Endothelial cell of umbilical vein (primary cell): ENCODE measurements around the gene GPR17. TPM values are rescaled to one million over a fixed set of nuclear protein-coding genes. Genes with fewer than 3 reads are reported as not detected.

Experiments used
- BruUV-seq: library from RNA; stranded (reverse); fragments of 400-500 nt; replicated peaks from 2 replicates; lab custom pipeline; 2021; lab: Mats Ljungman, UMichigan
- CTCF ChIA-PET: fragments of 300-600, 350-600 bp; sonication (Branson Sonifier 250); formaldehyde crosslinking; loops from one replicate; lab custom pipeline; 2021; ENCODE audit warnings: antibody characterized with exemption, inconsistent platforms; lab: Charles Lee
- POLR2A ChIA-PET: fragments of 300-600, 350-600 bp; sonication (Branson Sonifier 250); formaldehyde crosslinking; loops from one replicate; lab custom pipeline; 2021; ENCODE audit warnings: antibody characterized with exemption, inconsistent platforms; lab: Charles Lee
- DNase-seq: peaks from one replicate; pipeline ENCODE4 v3.0.0-alpha.2; 2011; ENCODE audit warnings: low read depth, low spot score
- FAIRE-seq: peaks from 2 replicates; lab custom pipeline; 2011; peaks lifted over from hg19 to GRCh38; lab: Jason Lieb, UNC
- H2AFZ ChIP-seq: 2 replicates; pipeline ENCODE4 v1.6.0; 2012; ENCODE audit warnings: low read depth, low read length, control low read depth, inconsistent platforms
- H3K27ac ChIP-seq: 2 replicates; pipeline ENCODE4 v1.5.1; 2011; ENCODE audit warnings: low read depth, mild to moderate bottlenecking, control low read depth, low read length, moderate library complexity; ENCODE audit not compliant: insufficient read depth
- H3K27me3 ChIP-seq, 2 experiments: 2 replicates each; pipeline versions ENCODE4 v1.6.0 to v1.6.1; 2011; ENCODE audit warnings: low read length in 2 of 2, mixed read lengths in 1 of 2; ENCODE audit not compliant: control insufficient read depth in 2 of 2, insufficient read depth in 2 of 2
- H3K36me3 ChIP-seq, 2 experiments: 2 replicates in 1 of 2; 3 replicates in 1 of 2; pipeline ENCODE4 v1.5.1; 2011; ENCODE audit warnings: low read length in 2 of 2, mild to moderate bottlenecking in 1 of 2, moderate library complexity in 1 of 2; ENCODE audit not compliant: control insufficient read depth in 2 of 2, insufficient read depth in 2 of 2; ENCODE audit errors: extremely low read depth in 1 of 2
- H3K4me1 ChIP-seq: 3 replicates; pipeline ENCODE4 v1.5.1; 2011; ENCODE audit warnings: mild to moderate bottlenecking, low read length; ENCODE audit not compliant: control insufficient read depth, insufficient read depth; ENCODE audit errors: extremely low read depth
- H3K4me2 ChIP-seq: 2 replicates; pipeline ENCODE4 v1.6.1; 2011; ENCODE audit warnings: low read length, control low read depth, mixed read lengths; ENCODE audit not compliant: insufficient read depth
- H3K4me3 ChIP-seq, 3 experiments: fragments of 200-600 bp in 1 of 3; sonication (generic), shearing (Covaris generic) in 1 of 3; replicated peaks in 1 of 3; 2 replicates each; pipeline ENCODE4 v1.5.1; 2011 to 2016; ENCODE audit warnings: control low read depth in 3 of 3, low read length in 3 of 3, mild to moderate bottlenecking in 2 of 3, inconsistent platforms in 1 of 3, low read depth in 1 of 3, moderate library complexity in 1 of 3; ENCODE audit not compliant: insufficient read depth in 1 of 3
- H3K79me2 ChIP-seq: 2 replicates; pipeline ENCODE4 v1.6.0; 2012; ENCODE audit warnings: low read length, inconsistent platforms; ENCODE audit not compliant: control insufficient read depth, insufficient read depth
- H3K9ac ChIP-seq: replicated peaks from 2 replicates; pipeline ENCODE3; 2011; ENCODE audit warnings: low read length, control low read depth; ENCODE audit not compliant: insufficient read depth; ENCODE audit errors: extremely low read depth
- H3K9me1 ChIP-seq: replicated peaks from 3 replicates; pipeline ENCODE4 v1.6.0; 2011; ENCODE audit warnings: mild to moderate bottlenecking, low read length; ENCODE audit not compliant: control insufficient read depth, insufficient read depth; ENCODE audit errors: extremely low read depth
- H3K9me3 ChIP-seq: replicated peaks from 2 replicates; pipeline ENCODE4 v1.5.1; 2012; ENCODE audit warnings: low read length, inconsistent platforms; ENCODE audit not compliant: control insufficient read depth, insufficient read depth
- H4K20me1 ChIP-seq: replicated peaks from 2 replicates; pipeline ENCODE3; 2011; ENCODE audit warnings: mild to moderate bottlenecking, low read length; ENCODE audit not compliant: control insufficient read depth, insufficient read depth; ENCODE audit errors: extremely low read depth
- EZH2 ChIP-seq: IDR thresholded peaks from 2 replicates; pipeline ENCODE4 v1.6.1; 2012; ENCODE audit warnings: borderline replicate concordance, low read depth, mild to moderate bottlenecking, moderate library complexity, low read length, inconsistent platforms; ENCODE audit not compliant: severe bottlenecking
- FOS ChIP-seq: IDR thresholded peaks from 2 replicates; pipeline ENCODE4 v1.6.1; 2011; ENCODE audit warnings: mild to moderate bottlenecking, low read length, moderate library complexity, borderline replicate concordance; ENCODE audit not compliant: insufficient read depth
- GATA2 ChIP-seq: IDR thresholded peaks from 2 replicates; pipeline ENCODE4 v1.7.0; 2011; ENCODE audit warnings: low read depth, mild to moderate bottlenecking, moderate library complexity, mixed read lengths, low read length; ENCODE audit not compliant: insufficient read length, insufficient read depth
- JUN ChIP-seq: IDR thresholded peaks from 2 replicates; pipeline ENCODE4 v1.6.1; 2011; ENCODE audit warnings: borderline replicate concordance, low read depth; ENCODE audit not compliant: insufficient read length, insufficient read depth
- MAX ChIP-seq: IDR thresholded peaks from 2 replicates; pipeline ENCODE4 v1.6.1; 2011; ENCODE audit not compliant: insufficient read depth, insufficient read length
- MYC ChIP-seq: IDR thresholded peaks from one replicate; pipeline ENCODE4 v1.6.1; 2011; ENCODE audit warnings: mild to moderate bottlenecking, low read depth, low read length
- POLR2A ChIP-seq: IDR thresholded peaks from 2 replicates; pipeline ENCODE4 v1.6.1; 2012; ENCODE audit warnings: low read depth, mild to moderate bottlenecking, control low read depth, low read length
- POLR2AphosphoS5 ChIP-seq: IDR thresholded peaks from 2 replicates; pipeline ENCODE4 v1.6.1; 2012; ENCODE audit warnings: low read depth, mild to moderate bottlenecking, control low read depth, low read length, moderate library complexity; ENCODE audit not compliant: insufficient read depth
- dilution Hi-C: fragments of 300-500 bp; cut with MboI; formaldehyde crosslinking; loops from one replicate; pipeline ENCODE4 v1.15.0; 2019; ENCODE audit warnings: low sequenced_read_pairs; ENCODE audit not compliant: extremely low pct_ligation_motif_present
- intact Hi-C: fragments of 100-400 bp; cut with micrococcal nuclease; formaldehyde crosslinking; loops from one replicate; pipeline ENCODE4 v1.10.0; 2022
- polyA plus RNA-seq, 4 experiments: library from polyadenylated mRNA; depleted of rRNA in 3 of 4; stranded (reverse) in 3 of 4; unstranded in 1 of 4; fragments of >200 nt; gene quantifications; 2 replicates each; pipeline versions ENCODE4 v1.2.1 to v1.2.3, GENCODE V29; 2011 to 2012; ENCODE audit warnings: missing spikeins in 1 of 4
- total RNA-seq: library from RNA; stranded (reverse); gene quantifications from 2 replicates; pipeline ENCODE4 v1.2.3, GENCODE V29; 2021
- TF ChIP-seq, protein P1 (sequence below), 2 donors: IDR thresholded peaks; 1 replicate in 1 of 2; 2 replicates in 1 of 2; pipeline ENCODE4 v1.5.1; 2011; ENCODE audit warnings: low read length in 2 of 2, mild to moderate bottlenecking in 2 of 2, moderate library complexity in 2 of 2, control low read depth in 1 of 2, inconsistent platforms in 1 of 2, low read depth in 1 of 2; ENCODE audit not compliant: insufficient read depth in 1 of 2; ENCODE audit errors: extremely low read depth in 1 of 2

Gene GPR17
- total and polyA plus RNA-seq, 2 donors (not counting 3 experiments of a cell fraction or from before 2014, with no cell fraction given) = 0.10 TPM; not detected in 1

DNA sequence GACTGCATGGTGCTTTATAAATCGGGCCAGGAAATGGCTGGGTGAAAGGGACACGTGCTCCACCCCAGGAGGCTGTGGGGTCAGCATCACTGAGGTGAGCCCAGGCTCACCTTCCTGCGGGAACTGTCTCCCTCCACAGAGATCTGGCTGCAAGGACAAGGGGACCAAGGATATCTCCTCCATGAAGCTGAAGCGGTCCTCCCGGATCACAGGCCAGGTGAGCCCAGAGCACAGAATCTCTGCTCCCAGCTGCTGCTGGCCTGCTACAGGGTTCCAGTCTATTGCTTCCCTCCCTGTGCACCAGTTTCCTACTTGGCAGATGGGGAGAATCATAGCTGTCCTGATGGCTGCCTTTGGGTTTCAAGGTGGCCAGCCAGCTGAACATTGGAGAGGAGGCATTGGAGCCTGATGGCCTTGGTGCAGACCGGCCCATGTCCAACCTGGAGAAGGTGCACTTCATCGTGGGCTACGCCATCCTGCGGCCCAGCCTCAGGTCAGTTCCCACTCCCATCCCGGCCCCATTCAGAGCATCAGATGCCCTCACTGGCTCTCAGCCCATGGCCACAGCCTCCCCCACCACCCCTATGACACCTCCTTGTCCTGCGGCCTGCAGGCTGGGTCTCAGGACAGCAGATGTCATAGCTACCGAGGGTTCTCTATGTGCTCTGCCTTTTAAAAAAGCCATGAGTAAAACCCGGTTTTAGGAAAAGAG is 33.7 kb upstream of the GPR17 start:
- no peak overlapping the region for H3K4me2 ChIP-seq
- dilution Hi-C loops (no loop called here), intact Hi-C loops (no loop called here)
- H3K27ac ChIP-seq = no peak overlapping the region
- BruUV-seq = no TSS peak
- CTCF ChIA-PET = interaction anchor here (3.1 kb wide), 1 partner anchor 21 kb away, joined by 23 read pairs; no protein-coding TSS in a partner anchor
- no peaks in the 10 kb centered on the region for H3K79me2 ChIP-seq
- no peak overlapping the region for H2AFZ ChIP-seq
- POLR2A ChIA-PET = no interaction called here
- DNase-seq = no peak
- TF ChIP-seq POLR2AphosphoS5 (no peak), POLR2A (no peak), JUN (no peak), FOS (no peak), MAX (no peak), GATA2 (no peak), EZH2 (no peak), MYC (no peak)
- TF ChIP-seq, protein P1, sequence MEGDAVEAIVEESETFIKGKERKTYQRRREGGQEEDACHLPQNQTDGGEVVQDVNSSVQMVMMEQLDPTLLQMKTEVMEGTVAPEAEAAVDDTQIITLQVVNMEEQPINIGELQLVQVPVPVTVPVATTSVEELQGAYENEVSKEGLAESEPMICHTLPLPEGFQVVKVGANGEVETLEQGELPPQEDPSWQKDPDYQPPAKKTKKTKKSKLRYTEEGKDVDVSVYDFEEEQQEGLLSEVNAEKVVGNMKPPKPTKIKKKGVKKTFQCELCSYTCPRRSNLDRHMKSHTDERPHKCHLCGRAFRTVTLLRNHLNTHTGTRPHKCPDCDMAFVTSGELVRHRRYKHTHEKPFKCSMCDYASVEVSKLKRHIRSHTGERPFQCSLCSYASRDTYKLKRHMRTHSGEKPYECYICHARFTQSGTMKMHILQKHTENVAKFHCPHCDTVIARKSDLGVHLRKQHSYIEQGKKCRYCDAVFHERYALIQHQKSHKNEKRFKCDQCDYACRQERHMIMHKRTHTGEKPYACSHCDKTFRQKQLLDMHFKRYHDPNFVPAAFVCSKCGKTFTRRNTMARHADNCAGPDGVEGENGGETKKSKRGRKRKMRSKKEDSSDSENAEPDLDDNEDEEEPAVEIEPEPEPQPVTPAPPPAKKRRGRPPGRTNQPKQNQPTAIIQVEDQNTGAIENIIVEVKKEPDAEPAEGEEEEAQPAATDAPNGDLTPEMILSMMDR (IDR thresholded peaks at IDR 0.05; ENCODE audit: extremely low read depth in 1 of 2, insufficient read depth in 1 of 2, low read depth in 1 of 2, low read length in 2 of 2) = no peak
- H3K27me3 ChIP-seq = peaks cover 5 to 9% of the 10 kb centered on the region in 2 experiments
- no peak overlapping the region for H3K9ac ChIP-seq
- no peaks in the 10 kb centered on the region for H3K36me3 ChIP-seq
- no peaks in the 10 kb centered on the region for H3K9me3 ChIP-seq
- H3K4me3 ChIP-seq = no peak overlapping the region
- FAIRE-seq = no peak
- H4K20me1 ChIP-seq = no peaks in the 10 kb centered on the region
- H3K9me1 ChIP-seq = no peaks in the 10 kb centered on the region
- no peaks in the 10 kb centered on the region for H3K4me1 ChIP-seq
